T-helper 2 cell treated with Interferon-gamma antibody and Interleukin-4, amounts not matched to agents 5 μg/mL and 100 μg/mL, for 36 hours (primary cell): Measurements from ENCODE around the gene B3GNT3.

ENCODE experiments used
- DNase-seq: peaks from one replicate; pipeline ENCODE4 v3.0.0; 2021; ENCODE audit warnings: low spot score
- H3K27ac Mint-ChIP-seq: one replicate; pipeline ENCODE4 v1.8.0; 2021; ENCODE audit warnings: mild to moderate bottlenecking, mixed read lengths
- H3K27me3 Mint-ChIP-seq: one replicate; pipeline ENCODE4 v1.8.0; 2021; ENCODE audit warnings: low read depth, mixed read lengths
- H3K36me3 Mint-ChIP-seq: one replicate; pipeline ENCODE4 v1.8.0; 2021; ENCODE audit warnings: low read depth, mixed read lengths
- H3K4me1 Mint-ChIP-seq: one replicate; pipeline ENCODE4 v1.8.0; 2021; ENCODE audit warnings: low read depth, mixed read lengths
- H3K4me3 Mint-ChIP-seq: one replicate; pipeline ENCODE4 v1.8.0; 2022; ENCODE audit warnings: mild to moderate bottlenecking, moderate library complexity, mixed read lengths
- H3K9me3 Mint-ChIP-seq: one replicate; pipeline ENCODE4 v1.8.0; 2021; ENCODE audit warnings: mixed read lengths

Gene B3GNT3

DNA sequence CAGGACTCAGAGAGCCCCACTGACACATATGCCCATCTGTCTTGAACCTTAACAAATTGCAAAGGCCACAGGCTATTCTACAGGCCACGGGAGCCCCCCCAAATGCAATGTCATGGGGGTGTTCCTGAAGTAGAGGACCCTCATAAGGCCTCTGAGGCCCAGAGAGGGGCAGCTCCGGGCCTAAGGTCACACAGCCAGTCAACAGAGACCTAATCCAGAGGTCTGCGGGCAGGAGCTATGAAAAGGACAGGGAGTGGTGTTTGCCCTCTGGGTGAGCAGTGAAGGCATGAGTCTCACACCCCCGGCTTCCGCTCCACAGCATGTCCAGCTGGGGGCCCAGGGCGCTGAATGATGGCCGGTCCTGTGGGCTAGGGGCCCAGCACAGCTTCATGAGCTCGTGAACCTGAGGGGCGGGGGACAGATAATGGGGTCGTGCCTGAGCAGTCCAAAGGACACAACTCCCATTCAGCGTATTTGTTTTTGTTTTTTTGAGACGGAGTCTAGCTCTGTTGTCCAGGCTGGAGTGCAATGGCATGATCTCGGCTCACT is 31.6 kb downstream of the B3GNT3 start:
- Mint-ChIP-seq H3K4me1 (peaks cover 2% of the 10 kb centered on the region), H3K36me3 (peaks cover 40% of the 10 kb centered on the region), H3K27me3 (no peaks in the 10 kb centered on the region), H3K27ac (no peak overlapping the region), H3K9me3 (no peaks in the 10 kb centered on the region), H3K4me3 (no peak overlapping the region)
- DNase-seq, result no peak

DNA sequence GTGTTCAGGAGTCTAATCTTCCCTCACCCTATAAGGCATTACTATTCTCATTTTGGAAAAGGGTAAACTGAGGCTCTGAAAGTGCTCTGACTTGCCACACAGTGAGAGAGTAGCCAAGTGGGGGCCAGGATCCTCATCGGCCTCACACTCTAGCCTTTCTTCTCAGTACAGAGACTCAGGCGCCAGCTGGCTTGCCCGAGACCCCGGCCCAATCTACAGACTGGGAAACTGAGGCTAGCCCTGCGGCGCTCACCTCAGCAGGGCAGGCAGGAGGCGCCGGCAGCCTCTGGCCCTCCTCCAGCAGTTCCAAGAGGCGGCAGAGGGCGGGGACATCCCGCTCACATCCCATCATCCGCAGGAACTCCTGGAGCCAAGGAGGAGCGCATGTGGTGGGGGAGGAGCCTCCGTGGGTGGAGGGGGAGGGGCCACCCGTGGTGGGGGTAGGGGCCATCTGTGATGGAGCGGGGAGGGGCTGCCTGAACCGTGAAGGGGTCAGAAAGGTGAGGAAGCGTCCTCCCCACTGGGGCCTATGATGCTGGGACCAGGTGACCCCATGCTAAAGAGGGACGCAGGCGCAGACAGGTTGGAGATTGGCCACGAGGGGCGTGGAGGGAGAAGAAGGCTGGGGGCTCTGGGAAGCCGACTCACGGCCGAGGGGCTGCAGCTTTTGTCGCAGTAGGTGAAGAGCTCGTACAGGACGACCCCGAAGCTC is 35.1 kb downstream of the B3GNT3 start:
- H3K4me1 Mint-ChIP-seq, result peaks cover 4% of the 10 kb centered on the region
- H3K9me3 Mint-ChIP-seq, result peaks cover 3% of the 10 kb centered on the region
- no peak for DNase-seq
- H3K27ac Mint-ChIP-seq, result no peak overlapping the region
- H3K4me3 Mint-ChIP-seq, result no peak overlapping the region
- H3K36me3 Mint-ChIP-seq, result peaks cover 68% of the 10 kb centered on the region
- no peaks in the 10 kb centered on the region for H3K27me3 Mint-ChIP-seq

DNA sequence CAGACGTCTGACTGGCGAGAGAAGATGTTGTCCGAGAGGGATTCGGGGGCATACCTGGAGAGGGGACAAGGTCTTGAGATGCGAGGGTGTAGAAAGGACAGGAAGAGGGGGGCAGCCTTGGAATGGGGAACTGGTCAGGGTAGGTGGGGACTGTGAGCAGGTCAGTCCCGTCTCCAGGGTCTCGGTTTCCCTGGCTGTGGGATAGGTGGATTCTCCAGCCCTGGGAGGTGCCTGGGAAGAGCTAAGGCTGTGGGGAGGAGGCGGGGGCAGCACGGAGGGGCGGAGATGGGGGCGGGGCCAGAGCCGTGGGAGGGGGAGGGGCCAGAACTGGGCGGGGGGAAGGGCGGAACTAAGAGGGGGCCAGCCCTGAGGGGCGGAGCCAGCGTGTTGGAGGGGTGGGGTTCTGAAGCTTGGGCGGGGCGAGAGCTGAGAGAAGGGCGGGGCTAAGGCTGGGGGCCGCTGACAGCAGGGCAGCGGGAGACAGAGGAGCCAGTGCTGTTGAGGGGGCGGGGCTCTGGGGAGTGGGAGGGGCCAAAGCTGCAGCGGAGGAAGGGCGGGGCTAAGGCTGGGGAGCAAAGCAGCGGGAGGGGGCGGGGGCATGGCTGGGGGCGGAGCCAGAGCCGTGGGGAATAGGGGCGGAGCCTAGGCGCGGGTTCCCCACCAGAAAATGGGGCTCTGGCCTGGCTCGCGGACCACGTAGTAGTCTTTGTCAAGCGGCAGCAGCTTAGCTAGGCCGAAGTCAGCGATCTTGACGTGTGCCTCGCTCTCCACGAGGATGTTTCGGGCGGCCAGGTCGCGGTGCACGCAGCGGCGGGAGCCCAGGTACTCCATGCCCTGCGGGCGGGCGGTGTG is 35.9 kb downstream of the B3GNT3 start:
- no peak for DNase-seq
- Mint-ChIP-seq H3K4me3 (no peak overlapping the region), H3K9me3 (peaks cover 3% of the 10 kb centered on the region), H3K27ac (no peak overlapping the region), H3K36me3 (peaks cover 71% of the 10 kb centered on the region), H3K4me1 (peaks cover 9% of the 10 kb centered on the region), H3K27me3 (no peaks in the 10 kb centered on the region)

DNA sequence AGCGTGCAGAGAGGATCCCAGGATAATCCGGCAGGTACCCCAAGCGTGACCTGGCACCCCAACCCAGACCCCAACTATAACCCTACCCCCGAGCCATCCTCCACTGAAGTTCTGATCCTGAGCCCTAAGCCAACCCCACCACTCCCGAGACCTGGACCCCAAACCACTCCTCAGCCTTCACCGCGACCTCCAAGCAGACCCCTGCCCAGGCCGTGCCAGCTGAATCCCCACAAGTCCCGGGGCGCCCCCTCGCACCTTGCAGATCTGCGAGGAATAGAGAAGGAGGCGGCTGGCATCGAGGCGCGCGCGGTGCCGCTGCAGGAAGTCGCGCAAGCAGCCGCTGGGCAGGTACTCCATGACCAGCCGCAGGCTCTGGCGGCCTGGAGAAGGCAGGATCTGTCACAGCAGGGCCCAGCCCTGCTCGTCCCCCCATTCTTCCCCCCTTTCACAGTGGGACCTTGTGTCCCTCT is 36.5 kb downstream of the B3GNT3 start:
- Mint-ChIP-seq H3K27ac (no peak overlapping the region), H3K4me1 (peaks cover 9% of the 10 kb centered on the region), H3K9me3 (peaks cover 3% of the 10 kb centered on the region), H3K4me3 (no peak overlapping the region), H3K36me3 (peaks cover 75% of the 10 kb centered on the region), H3K27me3 (no peaks in the 10 kb centered on the region)
- DNase-seq, result no peak

DNA sequence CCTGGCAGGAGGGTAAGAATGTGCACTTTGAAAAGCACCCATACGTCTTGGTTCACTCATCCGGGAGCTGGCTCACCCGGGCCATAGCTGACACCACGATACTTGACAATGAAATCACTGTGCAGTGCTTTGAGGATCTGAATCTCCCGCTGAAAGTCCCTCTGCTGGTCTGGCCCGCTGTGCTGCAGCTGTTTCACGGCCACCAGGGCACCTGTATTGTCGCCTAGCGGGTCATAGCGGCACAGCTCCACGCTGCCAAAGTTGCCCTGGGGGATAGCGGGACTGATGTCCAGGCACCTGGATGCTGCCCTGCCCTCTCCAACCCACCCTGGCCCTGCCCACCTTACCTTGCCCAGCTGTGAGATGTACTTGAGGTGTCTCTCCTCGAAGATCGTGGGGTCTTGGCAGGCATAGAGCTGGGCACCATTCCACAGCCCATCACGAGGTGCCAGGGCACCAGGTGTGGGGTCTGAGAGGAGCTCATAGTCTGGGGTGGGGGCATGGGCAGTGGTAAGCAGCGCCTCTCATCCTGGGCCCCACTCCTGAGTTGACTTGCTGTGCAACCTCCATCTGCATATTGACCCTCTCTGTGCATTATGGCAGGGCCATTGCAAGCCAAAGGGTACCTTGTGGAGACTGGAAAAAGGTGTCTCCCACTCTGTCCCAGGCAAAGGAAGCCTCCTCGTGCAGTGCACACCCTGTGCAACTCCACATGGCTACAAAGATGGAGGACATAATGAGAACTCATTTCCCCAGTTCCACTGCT is 37.7 kb downstream of the B3GNT3 start:
- H3K4me1 Mint-ChIP-seq, result peaks cover 9% of the 10 kb centered on the region
- peaks cover 80% of the 10 kb centered on the region for H3K36me3 Mint-ChIP-seq
- H3K27ac Mint-ChIP-seq, result no peak overlapping the region
- H3K4me3 Mint-ChIP-seq, result no peak overlapping the region
- no peak for DNase-seq
- H3K27me3 Mint-ChIP-seq, result no peaks in the 10 kb centered on the region
- H3K9me3 Mint-ChIP-seq, result peaks cover 3% of the 10 kb centered on the region

DNA sequence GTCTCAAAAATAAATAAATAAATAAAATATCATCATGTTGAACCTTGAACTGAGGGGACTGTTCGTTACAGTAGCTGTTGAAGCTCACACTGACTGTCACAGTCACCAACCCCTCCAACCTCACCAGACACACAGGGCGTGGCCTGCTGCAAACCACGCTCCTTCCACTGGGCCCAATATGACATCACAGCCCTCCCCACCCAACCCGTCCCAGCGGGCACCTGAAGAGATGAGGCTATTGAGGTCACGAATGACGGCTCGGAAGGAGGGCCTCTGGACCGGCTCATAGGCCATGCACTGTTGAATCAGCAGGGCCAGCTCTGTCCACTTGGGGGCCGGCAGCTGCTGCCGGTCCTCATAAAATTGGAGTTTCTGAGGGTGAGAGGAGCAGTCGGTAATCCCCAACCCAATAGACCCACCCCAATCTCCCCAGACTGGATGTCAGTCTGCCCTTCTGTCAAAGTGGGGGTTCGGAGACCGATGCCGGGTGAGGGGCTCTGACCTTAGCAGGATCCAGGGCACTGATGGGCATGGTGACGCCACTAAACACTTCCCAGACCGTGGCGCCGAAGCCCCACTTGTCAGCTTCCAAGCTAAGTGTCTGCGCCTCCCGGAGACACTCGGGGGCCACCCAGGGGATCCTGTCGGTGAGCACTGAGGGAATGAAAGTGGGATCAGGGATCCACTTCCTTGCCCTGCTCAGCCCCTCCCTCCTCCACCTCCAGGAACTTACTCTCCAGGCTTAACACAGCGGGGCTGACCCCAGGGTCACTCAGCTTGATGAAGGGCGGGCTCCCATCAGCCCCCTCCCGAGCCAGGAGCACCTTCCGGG is 39.6 kb downstream of the B3GNT3 start:
- H3K4me1 Mint-ChIP-seq, result peaks cover 9% of the 10 kb centered on the region
- H3K27me3 Mint-ChIP-seq, result no peaks in the 10 kb centered on the region
- H3K36me3 Mint-ChIP-seq, result peaks cover 81% of the 10 kb centered on the region
- no peak overlapping the region for H3K4me3 Mint-ChIP-seq
- no peak for DNase-seq
- peaks cover 3% of the 10 kb centered on the region for H3K9me3 Mint-ChIP-seq
- H3K27ac Mint-ChIP-seq, result peak overlapping the region; percentile 40

- H3K36me3 Mint-ChIP-seq, result peaks cover 79% of the 10 kb centered on the region
- H3K27ac Mint-ChIP-seq, result peak overlapping the region; percentile 40
- H3K4me1 Mint-ChIP-seq, result peaks cover 7% of the 10 kb centered on the region
- no peak for DNase-seq
- peaks cover 3% of the 10 kb centered on the region for H3K9me3 Mint-ChIP-seq
- H3K4me3 Mint-ChIP-seq, result no peak overlapping the region
- no peaks in the 10 kb centered on the region for H3K27me3 Mint-ChIP-seq
Measured at GRCh38 chr19:17835182-17836006, 40.5 kb downstream of the B3GNT3 start.

- peaks cover 3% of the 10 kb centered on the region for H3K9me3 Mint-ChIP-seq
- peak overlapping the region; percentile 19 for H3K27ac Mint-ChIP-seq
- no peaks in the 10 kb centered on the region for H3K27me3 Mint-ChIP-seq
- H3K4me3 Mint-ChIP-seq, result no peak overlapping the region
- peaks cover 6% of the 10 kb centered on the region for H3K4me1 Mint-ChIP-seq
- peaks cover 80% of the 10 kb centered on the region for H3K36me3 Mint-ChIP-seq
- no peak for DNase-seq
Measured at GRCh38 chr19:17836530-17836929, 41.6 kb downstream of the B3GNT3 start.

GRCh38 chr19:17837972-17838371 is 43.0 kb downstream of the B3GNT3 start:
- Mint-ChIP-seq H3K4me1 (peaks cover 5% of the 10 kb centered on the region), H3K27me3 (no peaks in the 10 kb centered on the region), H3K4me3 (no peak overlapping the region), H3K36me3 (peaks cover 77% of the 10 kb centered on the region), H3K27ac (no peak overlapping the region), H3K9me3 (no peaks in the 10 kb centered on the region)
- DNase-seq, result no peak

DNA sequence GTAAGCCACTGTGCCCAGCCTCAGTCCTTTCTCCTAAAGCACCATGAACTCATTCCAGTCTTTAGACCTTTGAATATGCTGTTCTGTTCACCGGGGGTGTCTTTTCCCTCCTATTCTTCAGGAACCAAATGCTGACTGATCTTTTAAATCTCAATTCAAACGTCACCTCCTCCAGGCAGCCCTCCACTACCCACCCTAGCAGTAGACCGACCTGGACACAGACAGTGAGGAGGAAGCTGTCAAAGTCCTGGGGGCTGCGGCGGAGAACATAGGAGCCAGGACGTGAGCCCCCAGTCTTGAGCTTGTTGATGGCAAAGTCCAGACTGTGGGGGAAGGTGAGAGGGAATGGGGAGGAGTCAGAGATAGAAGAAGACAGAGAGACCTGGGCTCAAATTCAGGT is 45.1 kb downstream of the B3GNT3 start:
- Mint-ChIP-seq H3K4me3 (no peak overlapping the region), H3K27me3 (no peaks in the 10 kb centered on the region), H3K9me3 (no peaks in the 10 kb centered on the region), H3K36me3 (peaks cover 80% of the 10 kb centered on the region), H3K27ac (no peak overlapping the region), H3K4me1 (peaks cover 16% of the 10 kb centered on the region)
- DNase-seq, result no peak

GRCh38 chr19:17841371-17841809 is 46.5 kb downstream of the B3GNT3 start:
- H3K27me3 Mint-ChIP-seq, result no peaks in the 10 kb centered on the region
- no peaks in the 10 kb centered on the region for H3K9me3 Mint-ChIP-seq
- no peak for DNase-seq
- peaks cover 76% of the 10 kb centered on the region for H3K36me3 Mint-ChIP-seq
- no peak overlapping the region for H3K4me3 Mint-ChIP-seq
- H3K4me1 Mint-ChIP-seq, result peaks cover 20% of the 10 kb centered on the region
- no peak overlapping the region for H3K27ac Mint-ChIP-seq

DNA sequence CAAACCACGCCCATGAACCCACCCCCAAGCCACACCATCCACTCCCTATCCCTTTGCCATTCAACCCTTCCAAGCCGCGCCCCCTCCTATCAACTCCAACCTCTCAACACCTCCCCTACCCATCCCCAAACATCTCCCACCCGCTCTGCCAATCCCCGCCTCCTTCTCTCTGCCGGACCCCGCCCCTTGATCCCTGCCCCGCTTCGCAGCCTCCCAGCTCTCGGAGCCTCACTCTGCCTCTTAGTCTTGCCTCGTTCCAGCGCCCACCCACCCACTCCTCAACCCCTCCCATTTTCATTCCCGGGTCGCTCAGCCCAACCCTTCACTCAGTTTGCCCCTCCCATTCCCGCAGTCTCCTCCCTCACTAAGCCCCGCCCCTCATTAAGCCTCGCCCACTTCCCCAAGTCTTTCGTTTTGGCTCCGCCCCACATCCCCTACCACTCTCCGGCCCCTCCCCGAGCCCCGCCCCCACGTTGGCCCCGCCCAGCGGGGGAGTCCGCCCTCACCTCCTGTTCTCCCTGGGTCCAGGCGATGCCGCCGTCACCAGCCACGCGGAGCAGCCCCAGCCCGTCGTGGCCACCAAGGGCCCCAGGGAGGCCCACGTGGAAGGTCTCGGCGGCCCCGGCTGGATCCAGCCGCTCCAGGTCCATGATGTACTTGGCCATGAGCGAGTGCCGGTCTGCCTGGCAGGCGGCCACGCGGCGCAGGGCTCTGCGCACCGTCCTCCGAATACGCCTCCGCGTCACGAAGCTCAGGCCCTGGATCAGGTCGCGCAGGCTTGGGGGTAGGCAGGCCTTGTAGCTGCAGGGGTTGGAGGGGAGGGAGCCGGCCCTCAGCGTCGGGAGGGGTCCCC is 47.1 kb downstream of the B3GNT3 start:
- peaks cover 71% of the 10 kb centered on the region for H3K36me3 Mint-ChIP-seq
- peaks cover 22% of the 10 kb centered on the region for H3K4me1 Mint-ChIP-seq
- no peaks in the 10 kb centered on the region for H3K9me3 Mint-ChIP-seq
- no peak overlapping the region for H3K4me3 Mint-ChIP-seq
- no peaks in the 10 kb centered on the region for H3K27me3 Mint-ChIP-seq
- H3K27ac Mint-ChIP-seq, result no peak overlapping the region
- no peak for DNase-seq
